ENCODE measurements around the gene RAB30.
A peak's percentile ranks its signal among the peaks of the same experiment; 100 is the strongest.

RAB30 gene, protein sequence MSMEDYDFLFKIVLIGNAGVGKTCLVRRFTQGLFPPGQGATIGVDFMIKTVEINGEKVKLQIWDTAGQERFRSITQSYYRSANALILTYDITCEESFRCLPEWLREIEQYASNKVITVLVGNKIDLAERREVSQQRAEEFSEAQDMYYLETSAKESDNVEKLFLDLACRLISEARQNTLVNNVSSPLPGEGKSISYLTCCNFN

GRCh38 chr11:83071567-83072349 lies at the start of gene RAB30:
Gene RAB30, minus strand, starts transcription at chr11:83071897. Its CDS starts 74,581 bp downstream, at chr11:82997316.
- peaks cover 4% of the 10 kb centered on the region for H3K4me1 Mint-ChIP-seq
- H3K9me3 Mint-ChIP-seq, result no peaks in the 10 kb centered on the region
- peak; percentile 90 for DNase-seq
- no peak for TF ChIP-seq CTCF (IDR thresholded peaks at IDR 0.05)
- peaks cover 22% of the 10 kb centered on the region for H3K36me3 Mint-ChIP-seq (ENCODE audit: low read depth)
- no peak within 1 kb of the TSS for H3K4me3 Mint-ChIP-seq
- H3K27ac Mint-ChIP-seq, result no peak within 1 kb of the TSS
- no peaks in the 10 kb centered on the region for H3K27me3 Mint-ChIP-seq (ENCODE audit: low read depth, poor library complexity)

- no peak overlapping the region for H3K4me3 Mint-ChIP-seq
- no peak for TF ChIP-seq CTCF (IDR thresholded peaks at IDR 0.05)
- H3K27me3 Mint-ChIP-seq (ENCODE audit: low read depth, poor library complexity), result peaks cover 4% of the 10 kb centered on the region
- peaks cover 37% of the 10 kb centered on the region for H3K4me1 Mint-ChIP-seq
- no peak overlapping the region for H3K27ac Mint-ChIP-seq
- no peaks in the 10 kb centered on the region for H3K36me3 Mint-ChIP-seq (ENCODE audit: low read depth)
- H3K9me3 Mint-ChIP-seq, result no peaks in the 10 kb centered on the region
- DNase-seq, result no peak
Measured at GRCh38 chr11:83120327-83120726, 48.6 kb upstream of the RAB30 start.

DNA sequence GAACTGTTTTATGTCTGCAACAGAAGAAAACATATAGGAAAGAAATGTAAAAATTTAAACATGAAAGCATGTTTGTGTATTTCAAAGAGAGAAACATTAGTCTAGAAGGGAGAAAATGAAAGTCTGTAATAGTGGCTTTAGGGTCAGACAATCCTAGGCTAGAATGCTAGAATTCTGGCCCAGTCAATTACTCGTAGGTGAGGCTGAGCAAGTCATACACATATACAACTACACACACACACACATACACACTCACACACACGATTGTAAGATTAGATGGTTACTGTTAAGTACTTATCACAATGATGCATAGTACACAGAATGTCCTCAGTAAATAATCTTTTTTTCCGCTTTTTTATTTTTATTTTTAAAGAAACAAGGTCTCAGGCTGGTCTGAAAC lies 47.5 kb upstream of the RAB30 start:
- peaks cover 48% of the 10 kb centered on the region for H3K4me1 Mint-ChIP-seq
- H3K27ac Mint-ChIP-seq, result peak overlapping the region; percentile 61
- no peaks in the 10 kb centered on the region for H3K9me3 Mint-ChIP-seq
- H3K36me3 Mint-ChIP-seq (ENCODE audit: low read depth), result no peaks in the 10 kb centered on the region
- TF ChIP-seq CTCF (IDR thresholded peaks at IDR 0.05), result no peak
- no peak for DNase-seq
- peaks cover 2% of the 10 kb centered on the region for H3K27me3 Mint-ChIP-seq (ENCODE audit: low read depth, poor library complexity)
- H3K4me3 Mint-ChIP-seq, result no peak overlapping the region

GRCh38 chr11:83118814-83119213 lies 47.1 kb upstream of the RAB30 start:
- no peak for TF ChIP-seq CTCF (IDR thresholded peaks at IDR 0.05)
- no peak for DNase-seq
- no peaks in the 10 kb centered on the region for H3K27me3 Mint-ChIP-seq (ENCODE audit: low read depth, poor library complexity)
- H3K27ac Mint-ChIP-seq, result peak overlapping the region; percentile 61
- H3K4me3 Mint-ChIP-seq, result no peak overlapping the region
- H3K4me1 Mint-ChIP-seq, result peaks cover 48% of the 10 kb centered on the region
- no peaks in the 10 kb centered on the region for H3K9me3 Mint-ChIP-seq
- H3K36me3 Mint-ChIP-seq (ENCODE audit: low read depth), result no peaks in the 10 kb centered on the region

DNA sequence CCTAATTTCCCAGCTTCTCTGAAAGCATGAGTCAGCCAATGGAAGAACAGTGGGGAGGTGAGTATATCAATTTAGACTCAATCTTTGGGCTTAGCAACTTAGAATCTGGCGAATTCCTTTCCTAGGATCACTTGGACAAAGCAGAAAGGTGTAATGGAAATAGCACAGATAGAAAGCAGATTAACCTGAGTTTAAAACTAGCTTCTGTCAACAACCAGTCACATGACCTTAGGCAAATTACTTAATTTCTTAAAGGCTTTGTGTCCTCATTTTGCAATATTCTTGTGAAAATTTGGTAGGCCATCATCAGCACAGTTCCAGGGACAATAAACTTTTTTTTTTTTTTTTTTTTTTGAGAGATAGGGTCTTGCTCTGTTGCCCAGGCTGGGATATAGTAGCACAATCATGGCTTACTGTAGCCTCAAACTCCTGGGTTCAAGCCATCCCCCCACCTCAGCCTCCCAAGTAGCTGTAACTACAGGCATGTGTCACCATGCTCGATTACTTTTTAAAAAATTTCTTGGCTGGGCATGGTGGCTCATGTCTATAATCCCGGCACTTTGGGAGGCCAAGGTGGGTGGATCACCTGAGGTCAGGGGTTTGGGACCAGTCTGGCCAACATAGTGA lies 44.4 kb upstream of the RAB30 start:
- DNase-seq, result no peak
- H3K27me3 Mint-ChIP-seq (ENCODE audit: low read depth, poor library complexity), result no peaks in the 10 kb centered on the region
- no peak overlapping the region for H3K27ac Mint-ChIP-seq
- peaks cover 48% of the 10 kb centered on the region for H3K4me1 Mint-ChIP-seq
- no peaks in the 10 kb centered on the region for H3K36me3 Mint-ChIP-seq (ENCODE audit: low read depth)
- no peaks in the 10 kb centered on the region for H3K9me3 Mint-ChIP-seq
- no peak for TF ChIP-seq CTCF (IDR thresholded peaks at IDR 0.05)
- H3K4me3 Mint-ChIP-seq, result no peak overlapping the region

All from nephron progenitor cell (in vitro differentiated cells).